Measurements from ENCODE around the gene USP13. TPM values are rescaled to one million over a fixed set of nuclear protein-coding genes. Genes with fewer than 3 reads are reported as not detected.

The USP13 gene
- total and polyA plus RNA-seq, 2 experiments from 2014 or later: 9.6 to 22.7 TPM

- Mint-ChIP-seq H3K4me1 (no peaks in the 10 kb centered on the region), H3K27me3 (ENCODE audit: insufficient read depth, low read depth, poor library complexity) (no peaks in the 10 kb centered on the region), H3K27ac (no peak overlapping the region), H3K4me3 (no peak overlapping the region), H3K36me3 (ENCODE audit: low read depth) (peaks cover 5% of the 10 kb centered on the region; the same call in 2 of the 3 replicates), H3K9me3 (no peaks in the 10 kb centered on the region)
- H3F3A ChIP-seq (replicated peaks; ENCODE audit: low read depth): no peaks in the 10 kb centered on the region
- H3K27ac ChIP-seq (ENCODE audit: low read depth): no peak overlapping the region
- ATAC-seq: no peak
- H2AFZ ChIP-seq: no peak overlapping the region
- no peaks in the 10 kb centered on the region for H3K9me2 ChIP-seq (ENCODE audit: insufficient read depth)
- no peak overlapping the region for H3K4me2 ChIP-seq
- no peaks in the 10 kb centered on the region for H3K79me2 ChIP-seq (replicated peaks; ENCODE audit: insufficient read depth)
- H3K4me1 ChIP-seq (ENCODE audit: insufficient read depth): no peaks in the 10 kb centered on the region
- no peaks in the 10 kb centered on the region for H3K36me3 ChIP-seq (ENCODE audit: insufficient read depth)
- TF ChIP-seq ZNF331 (CRISPR knock-in tag; IDR thresholded peaks at IDR 0.05; ENCODE audit: low read depth) (no peak), CTCF (conservative IDR thresholded peaks at IDR 0.05; ENCODE audit: low read depth in 2 of 2) (no peak), JUNB (IDR thresholded peaks at IDR 0.05; ENCODE audit: unreplicated experiment) (no peak), EZH2phosphoT487 (IDR thresholded peaks at IDR 0.05; ENCODE audit: unreplicated experiment) (no peak), EZH2 (IDR thresholded peaks at IDR 0.05; ENCODE audit: low read depth, unreplicated experiment) (no peak), ETS1 (IDR thresholded peaks at IDR 0.05) (no peak)
- no peaks in the 10 kb centered on the region for H4K20me1 ChIP-seq (replicated peaks; ENCODE audit: insufficient read depth)
- H3K27me3 ChIP-seq (ENCODE audit: insufficient read depth): no peaks in the 10 kb centered on the region
- DNase-seq (ENCODE audit: low spot score): no peak
- no peak overlapping the region for H3K4me3 ChIP-seq
These were observed 153.3 kb downstream of the USP13 start for GRCh38 chr3:179806177-179806576.

GRCh38 chr3:179807588-179807987, 154.7 kb downstream of the USP13 start:
- H3K79me2 ChIP-seq (replicated peaks; ENCODE audit: insufficient read depth): no peaks in the 10 kb centered on the region
- H2AFZ ChIP-seq: no peak overlapping the region
- no peak overlapping the region for H3K4me3 Mint-ChIP-seq
- H3K9me3 Mint-ChIP-seq: no peaks in the 10 kb centered on the region
- no peaks in the 10 kb centered on the region for H3K36me3 ChIP-seq (ENCODE audit: insufficient read depth)
- H3K4me1 Mint-ChIP-seq: no peaks in the 10 kb centered on the region
- H3K27me3 ChIP-seq (ENCODE audit: insufficient read depth): no peaks in the 10 kb centered on the region
- no peak overlapping the region for H3K27ac Mint-ChIP-seq
- no peak overlapping the region for H3K4me2 ChIP-seq
- DNase-seq (ENCODE audit: low spot score) (no peak), ATAC-seq (no peak)
- no peaks in the 10 kb centered on the region for H3K27me3 Mint-ChIP-seq (ENCODE audit: insufficient read depth, low read depth, poor library complexity)
- H3F3A ChIP-seq (replicated peaks; ENCODE audit: low read depth): no peaks in the 10 kb centered on the region
- no peak overlapping the region for H3K4me3 ChIP-seq
- H3K9me2 ChIP-seq (ENCODE audit: insufficient read depth): no peaks in the 10 kb centered on the region
- H3K36me3 Mint-ChIP-seq (ENCODE audit: low read depth): peaks cover 5% of the 10 kb centered on the region; the same call in 2 of the 3 replicates
- no peaks in the 10 kb centered on the region for H4K20me1 ChIP-seq (replicated peaks; ENCODE audit: insufficient read depth)
- H3K27ac ChIP-seq (ENCODE audit: low read depth): no peak overlapping the region
- H3K4me1 ChIP-seq (ENCODE audit: insufficient read depth): no peaks in the 10 kb centered on the region
- no peak for TF ChIP-seq EZH2 (IDR thresholded peaks at IDR 0.05; ENCODE audit: low read depth, unreplicated experiment)
- no peak for TF ChIP-seq ZNF331 (CRISPR knock-in tag; IDR thresholded peaks at IDR 0.05; ENCODE audit: low read depth)
- TF ChIP-seq NANOG (IDR thresholded peaks at IDR 0.05; ENCODE audit: borderline replicate concordance): no peak
- TF ChIP-seq CTCF (conservative IDR thresholded peaks at IDR 0.05; ENCODE audit: low read depth in 2 of 2): no peak
- TF ChIP-seq ZNF114 (CRISPR knock-in tag; IDR thresholded peaks at IDR 0.05): no peak
- TF ChIP-seq JUNB (IDR thresholded peaks at IDR 0.05; ENCODE audit: unreplicated experiment): no peak
- no peak for TF ChIP-seq STAT1 (IDR thresholded peaks at IDR 0.05; ENCODE audit: unreplicated experiment)
- no peak for TF ChIP-seq ETS1 (IDR thresholded peaks at IDR 0.05)
